NCI-H1092 treated with DMSO at 0.1 percent for 48 hours (cell line): ENCODE data around the gene ARHGAP18.

Experiments used
- DNase-seq: peaks from one replicate; lab custom pipeline; 2025; lab: John Stamatoyannopoulos, UW

Gene ARHGAP18

GRCh38 chr6:129719692-129720091 is 9.7 kb upstream of the ARHGAP18 start:
- DNase-seq = no peak

- no peak for DNase-seq
Observed at GRCh38 chr6:129717277-129717676, 7.3 kb upstream of the ARHGAP18 start.

- DNase-seq = no peak
Observed at GRCh38 chr6:129713806-129714333, 3.9 kb upstream of the ARHGAP18 start.

- no peak for DNase-seq
Observed at GRCh38 chr6:129711271-129711631, 1.3 kb upstream of the ARHGAP18 start.

GRCh38 chr6:129710450-129711270 is 683 bp upstream of the ARHGAP18 start:
- no peak for DNase-seq

GRCh38 chr6:129709196-129709768 is 695 bp downstream of the ARHGAP18 start:
- no peak for DNase-seq

GRCh38 chr6:129708496-129709195 is 1.3 kb downstream of the ARHGAP18 start:
- DNase-seq = no peak

GRCh38 chr6:129707882-129708495 is 2.0 kb downstream of the ARHGAP18 start:
- DNase-seq = no peak

GRCh38 chr6:129707028-129707427 is 2.9 kb downstream of the ARHGAP18 start:
- no peak for DNase-seq

GRCh38 chr6:129705212-129705611 is 4.8 kb downstream of the ARHGAP18 start:
- no peak for DNase-seq

GRCh38 chr6:129704708-129705107 is 5.3 kb downstream of the ARHGAP18 start:
- DNase-seq = no peak

- no peak for DNase-seq
Observed at GRCh38 chr6:129701721-129702455, 8.1 kb downstream of the ARHGAP18 start.

- no peak for DNase-seq
Observed at GRCh38 chr6:129700666-129701065, 9.3 kb downstream of the ARHGAP18 start.

- DNase-seq = no peak
Observed at GRCh38 chr6:129699659-129700058, 10.3 kb downstream of the ARHGAP18 start.

- DNase-seq = no peak
Observed at GRCh38 chr6:129698430-129698829, 11.5 kb downstream of the ARHGAP18 start.

GRCh38 chr6:129697788-129698187 is 12.2 kb downstream of the ARHGAP18 start:
- no peak for DNase-seq

- DNase-seq = no peak
Observed at GRCh38 chr6:129696843-129697242, 13.1 kb downstream of the ARHGAP18 start.

GRCh38 chr6:129696028-129696418 is 14.0 kb downstream of the ARHGAP18 start:
- no peak for DNase-seq

GRCh38 chr6:129695373-129696027 is 14.5 kb downstream of the ARHGAP18 start:
- no peak for DNase-seq

GRCh38 chr6:129694036-129694435 is 15.9 kb downstream of the ARHGAP18 start:
- DNase-seq = no peak

- no peak for DNase-seq
Observed at GRCh38 chr6:129692467-129692866, 17.5 kb downstream of the ARHGAP18 start.
